Stimulated activated CD4-positive, alpha-beta T cell treated with anti-CD3 and anti-CD28 coated beads, Interleukin-1b, Interleukin-23, amount 100 ng/mL, for 48 hours (primary cell): ENCODE measurements around the gene ADAMTS17.

Source experiments
- DNase-seq: peaks from one replicate; pipeline ENCODE4 v3.0.0-alpha.2; 2020

Gene ADAMTS17

GRCh38 chr15:100193277-100193860 lies 148.4 kb downstream of the ADAMTS17 start:
- DNase-seq: no peak

- DNase-seq: no peak
Measured at GRCh38 chr15:100192097-100193080, 149.4 kb downstream of the ADAMTS17 start.

- DNase-seq: no peak
Measured at GRCh38 chr15:100191161-100191560, 150.6 kb downstream of the ADAMTS17 start.

- no peak for DNase-seq
Measured at GRCh38 chr15:100190675-100191074, 151.1 kb downstream of the ADAMTS17 start.

GRCh38 chr15:100189849-100190248 lies 151.9 kb downstream of the ADAMTS17 start:
- DNase-seq: no peak

- DNase-seq: no peak
Measured at GRCh38 chr15:100189319-100189718, 152.5 kb downstream of the ADAMTS17 start.

GRCh38 chr15:100187677-100188076 lies 154.1 kb downstream of the ADAMTS17 start:
- no peak for DNase-seq

GRCh38 chr15:100186960-100187359 lies 154.8 kb downstream of the ADAMTS17 start:
- DNase-seq: no peak

GRCh38 chr15:100186366-100186765 lies 155.4 kb downstream of the ADAMTS17 start:
- no peak for DNase-seq

- DNase-seq: no peak
Measured at GRCh38 chr15:100183921-100184495, 157.8 kb downstream of the ADAMTS17 start.

- DNase-seq: no peak
Measured at GRCh38 chr15:100180921-100181320, 160.9 kb downstream of the ADAMTS17 start.

- DNase-seq: no peak
Measured at GRCh38 chr15:100175406-100176114, 166.2 kb downstream of the ADAMTS17 start.

GRCh38 chr15:100174904-100175275 lies 166.9 kb downstream of the ADAMTS17 start:
- DNase-seq: no peak

- DNase-seq: no peak
Measured at GRCh38 chr15:100174159-100174903, 167.4 kb downstream of the ADAMTS17 start.

GRCh38 chr15:100172356-100173024 lies 169.3 kb downstream of the ADAMTS17 start:
- DNase-seq: no peak

- DNase-seq: no peak
Measured at GRCh38 chr15:100171411-100171810, 170.4 kb downstream of the ADAMTS17 start.

GRCh38 chr15:100170291-100171210 lies 171.2 kb downstream of the ADAMTS17 start:
- peak; percentile 19 for DNase-seq

GRCh38 chr15:100169615-100170290 lies 172.0 kb downstream of the ADAMTS17 start:
- DNase-seq: no peak

GRCh38 chr15:100168787-100169186 lies 173.0 kb downstream of the ADAMTS17 start:
- no peak for DNase-seq

GRCh38 chr15:100167884-100168375 lies 173.8 kb downstream of the ADAMTS17 start:
- no peak for DNase-seq
